Measurements from ENCODE around the gene ANKMY2. TPM values are rescaled to one million over a fixed set of nuclear protein-coding genes. Genes with fewer than 3 reads are reported as not detected.

ANKMY2 gene
- total and polyA plus RNA-seq, 2 donors (not counting 1 experiment from before 2014, with no cell fraction given), result 34.3 to 50.4 TPM

DNA sequence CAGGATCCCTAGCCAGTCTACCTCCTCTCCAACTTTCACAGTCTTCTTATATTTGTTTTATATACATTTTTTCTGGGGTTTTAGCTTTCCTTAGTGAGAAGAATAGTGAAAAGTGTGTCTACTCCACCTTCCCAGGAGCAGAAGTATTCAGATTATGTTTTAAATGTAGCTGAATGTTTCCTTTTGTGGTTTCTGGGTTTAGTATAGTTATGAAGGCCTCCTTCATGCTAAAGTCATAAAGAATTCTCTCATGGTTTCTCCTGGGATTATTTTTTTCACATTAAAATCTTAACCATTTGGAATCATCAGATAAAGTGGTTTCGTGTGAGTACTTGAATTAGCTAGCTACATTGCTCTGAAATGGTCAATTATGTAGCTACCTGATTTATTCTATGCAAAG is 50.9 kb downstream of the ANKMY2 start:
- H3K4me2 ChIP-seq (ENCODE audit: extremely low read depth, insufficient read depth, low read length), result no peak overlapping the region
- H2AFZ ChIP-seq (ENCODE audit: low read length), result no peak overlapping the region
- no peaks in the 10 kb centered on the region for H4K20me1 ChIP-seq (ENCODE audit: control insufficient read depth, extremely low read depth, insufficient read depth, low read length)
- no peaks in the 10 kb centered on the region for H3K9me3 ChIP-seq (ENCODE audit: control insufficient read depth, insufficient read depth, low read depth, low read length)
- H3K27me3 ChIP-seq (ENCODE audit: control insufficient read depth, insufficient read depth, low read length), result no peaks in the 10 kb centered on the region
- no peak overlapping the region for H3K4me3 ChIP-seq (replicated peaks in 1 of 4; ENCODE audit: control extremely low read depth in 1 of 4, insufficient read depth in 1 of 4, low read depth in 3 of 4, low read length in 4 of 4)
- DNase-seq (ENCODE audit: low read depth in 2 of 2), result peak in 1 of 2 donors; percentile 15
- no peaks in the 10 kb centered on the region for H3K4me1 ChIP-seq (ENCODE audit: control insufficient read depth, extremely low read depth, insufficient read depth, low read length)
- no peak overlapping the region for H3K9ac ChIP-seq (ENCODE audit: insufficient read depth, low read length)
- H3K36me3 ChIP-seq (ENCODE audit: control insufficient read depth, insufficient read depth, low read length), result no peaks in the 10 kb centered on the region
- no peak overlapping the region for H3K27ac ChIP-seq (ENCODE audit: insufficient read depth, low read length)
- no peak for TF ChIP-seq EZH2 (IDR thresholded peaks at IDR 0.05; ENCODE audit: low read length, missing control alignments)
- TF ChIP-seq, protein P1, sequence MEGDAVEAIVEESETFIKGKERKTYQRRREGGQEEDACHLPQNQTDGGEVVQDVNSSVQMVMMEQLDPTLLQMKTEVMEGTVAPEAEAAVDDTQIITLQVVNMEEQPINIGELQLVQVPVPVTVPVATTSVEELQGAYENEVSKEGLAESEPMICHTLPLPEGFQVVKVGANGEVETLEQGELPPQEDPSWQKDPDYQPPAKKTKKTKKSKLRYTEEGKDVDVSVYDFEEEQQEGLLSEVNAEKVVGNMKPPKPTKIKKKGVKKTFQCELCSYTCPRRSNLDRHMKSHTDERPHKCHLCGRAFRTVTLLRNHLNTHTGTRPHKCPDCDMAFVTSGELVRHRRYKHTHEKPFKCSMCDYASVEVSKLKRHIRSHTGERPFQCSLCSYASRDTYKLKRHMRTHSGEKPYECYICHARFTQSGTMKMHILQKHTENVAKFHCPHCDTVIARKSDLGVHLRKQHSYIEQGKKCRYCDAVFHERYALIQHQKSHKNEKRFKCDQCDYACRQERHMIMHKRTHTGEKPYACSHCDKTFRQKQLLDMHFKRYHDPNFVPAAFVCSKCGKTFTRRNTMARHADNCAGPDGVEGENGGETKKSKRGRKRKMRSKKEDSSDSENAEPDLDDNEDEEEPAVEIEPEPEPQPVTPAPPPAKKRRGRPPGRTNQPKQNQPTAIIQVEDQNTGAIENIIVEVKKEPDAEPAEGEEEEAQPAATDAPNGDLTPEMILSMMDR (conservative IDR thresholded peaks at IDR 0.05 in 1 of 2, IDR thresholded peaks at IDR 0.05 in 1 of 2; ENCODE audit: low read depth in 1 of 2, low read length in 2 of 2), result no peak
- H3K79me2 ChIP-seq (ENCODE audit: control insufficient read depth, insufficient read depth, low read length), result no peaks in the 10 kb centered on the region

DNA sequence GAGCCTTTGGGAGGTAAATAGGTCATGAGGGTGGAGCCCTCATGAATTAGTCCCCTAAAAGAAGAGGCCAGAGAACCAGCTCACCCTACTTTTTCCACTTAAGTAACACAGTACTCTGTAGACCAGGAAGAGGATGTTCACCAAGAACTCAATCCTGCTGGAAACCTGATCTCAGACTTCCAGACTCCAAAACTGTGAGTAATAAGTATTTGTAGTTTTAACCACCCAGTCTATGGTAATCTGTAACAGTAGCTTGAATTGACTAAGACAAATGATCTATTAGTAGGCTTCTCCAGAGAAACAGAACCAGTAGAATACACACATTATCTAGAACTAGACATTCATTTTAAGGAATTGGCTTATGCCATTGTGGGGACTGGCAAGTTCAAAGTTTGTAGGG is 51.5 kb downstream of the ANKMY2 start:
- Histone ChIP-seq H2AFZ (ENCODE audit: low read length) (no peak overlapping the region), H3K9ac (ENCODE audit: insufficient read depth, low read length) (no peak overlapping the region), H3K4me3 (replicated peaks in 1 of 4; ENCODE audit: control extremely low read depth in 1 of 4, insufficient read depth in 1 of 4, low read depth in 3 of 4, low read length in 4 of 4) (no peak overlapping the region), H3K9me3 (ENCODE audit: control insufficient read depth, insufficient read depth, low read depth, low read length) (no peaks in the 10 kb centered on the region), H3K27me3 (ENCODE audit: control insufficient read depth, insufficient read depth, low read length) (no peaks in the 10 kb centered on the region), H3K36me3 (ENCODE audit: control insufficient read depth, insufficient read depth, low read length) (no peaks in the 10 kb centered on the region), H3K4me2 (ENCODE audit: extremely low read depth, insufficient read depth, low read length) (no peak overlapping the region), H4K20me1 (ENCODE audit: control insufficient read depth, extremely low read depth, insufficient read depth, low read length) (no peaks in the 10 kb centered on the region), H3K27ac (ENCODE audit: insufficient read depth, low read length) (no peak overlapping the region), H3K79me2 (ENCODE audit: control insufficient read depth, insufficient read depth, low read length) (no peaks in the 10 kb centered on the region), H3K4me1 (ENCODE audit: control insufficient read depth, extremely low read depth, insufficient read depth, low read length) (no peaks in the 10 kb centered on the region)
- TF ChIP-seq, protein P1 (conservative IDR thresholded peaks at IDR 0.05 in 1 of 2, IDR thresholded peaks at IDR 0.05 in 1 of 2; ENCODE audit: low read depth in 1 of 2, low read length in 2 of 2), result no peak
- TF ChIP-seq EZH2 (IDR thresholded peaks at IDR 0.05; ENCODE audit: low read length, missing control alignments), result no peak
- peak; percentile 22 to 75 for DNase-seq (ENCODE audit: low read depth in 2 of 2)

DNA sequence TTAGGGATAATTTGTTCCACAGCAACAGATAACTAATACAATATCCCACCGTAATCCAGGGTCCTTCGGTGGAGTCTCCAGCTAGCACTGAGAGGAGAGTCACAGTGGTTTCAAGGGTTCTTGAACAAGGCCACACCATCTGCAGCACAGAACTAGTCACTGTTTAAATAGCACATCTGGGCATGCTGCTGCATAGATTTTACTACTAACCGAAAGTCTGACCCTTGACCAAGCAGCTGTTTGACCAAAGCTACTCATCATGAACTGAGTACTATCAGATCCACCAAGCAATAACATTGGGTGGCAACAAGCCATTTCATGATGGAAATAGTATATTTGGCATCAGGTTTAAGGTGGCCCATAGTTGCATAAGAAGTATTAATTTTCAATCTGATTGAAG is 53.2 kb downstream of the ANKMY2 start:
- TF ChIP-seq, protein P1 (conservative IDR thresholded peaks at IDR 0.05 in 1 of 2, IDR thresholded peaks at IDR 0.05 in 1 of 2; ENCODE audit: low read depth in 1 of 2, low read length in 2 of 2), result no peak
- TF ChIP-seq EZH2 (IDR thresholded peaks at IDR 0.05; ENCODE audit: low read length, missing control alignments), result no peak
- no peak overlapping the region for H3K27ac ChIP-seq (ENCODE audit: insufficient read depth, low read length)
- H3K27me3 ChIP-seq (ENCODE audit: control insufficient read depth, insufficient read depth, low read length), result no peaks in the 10 kb centered on the region
- DNase-seq (ENCODE audit: low read depth in 2 of 2), result peak in 1 of 2 donors; percentile 53
- H2AFZ ChIP-seq (ENCODE audit: low read length), result no peak overlapping the region
- no peaks in the 10 kb centered on the region for H3K79me2 ChIP-seq (ENCODE audit: control insufficient read depth, insufficient read depth, low read length)
- no peak overlapping the region for H3K4me2 ChIP-seq (ENCODE audit: extremely low read depth, insufficient read depth, low read length)
- no peaks in the 10 kb centered on the region for H3K36me3 ChIP-seq (ENCODE audit: control insufficient read depth, insufficient read depth, low read length)
- no peak overlapping the region for H3K9ac ChIP-seq (ENCODE audit: insufficient read depth, low read length)
- H3K4me3 ChIP-seq (replicated peaks in 1 of 4; ENCODE audit: control extremely low read depth in 1 of 4, insufficient read depth in 1 of 4, low read depth in 3 of 4, low read length in 4 of 4), result no peak overlapping the region
- H3K4me1 ChIP-seq (ENCODE audit: control insufficient read depth, extremely low read depth, insufficient read depth, low read length), result no peaks in the 10 kb centered on the region
- H3K9me3 ChIP-seq (ENCODE audit: control insufficient read depth, insufficient read depth, low read depth, low read length), result no peaks in the 10 kb centered on the region
- no peaks in the 10 kb centered on the region for H4K20me1 ChIP-seq (ENCODE audit: control insufficient read depth, extremely low read depth, insufficient read depth, low read length)
